Cardiac fibroblast (primary cell): ENCODE measurements around the gene SPRED2.
A peak's percentile ranks its signal among the peaks of the same experiment; 100 is the strongest.

Experiments used
- DNase-seq, 2 donors: peaks; one replicate each; pipeline versions ENCODE4 v3.0.0 to v3.0.0-alpha.2; 2010; ENCODE audit warnings: low read depth in 2 of 2
- H3K4me3 ChIP-seq, 2 donors: replicated peaks in 1 of 2; 1 replicate in 1 of 2; 2 replicates in 1 of 2; pipeline ENCODE4 v1.5.1; 2011; ENCODE audit warnings: low read depth in 2 of 2, low read length in 2 of 2, mild to moderate bottlenecking in 2 of 2, moderate library complexity in 1 of 2
- CTCF ChIP-seq: IDR thresholded peaks from one replicate; pipeline ENCODE4 v1.5.1; 2011; ENCODE audit warnings: low read depth, mild to moderate bottlenecking, low read length, inconsistent platforms

Gene SPRED2

GRCh38 chr2:65350651-65351056 lies 81.7 kb downstream of the SPRED2 start:
- no peak overlapping the region for H3K4me3 ChIP-seq
- TF ChIP-seq CTCF: peak; percentile 49
- peak in 1 of 2 donors; percentile 26 for DNase-seq

GRCh38 chr2:65349863-65350262 lies 82.5 kb downstream of the SPRED2 start:
- peak; percentile 82 to 86 for DNase-seq
- H3K4me3 ChIP-seq: no peak overlapping the region
- no peak for TF ChIP-seq CTCF

GRCh38 chr2:65347913-65348312 lies 84.5 kb downstream of the SPRED2 start:
- no peak for DNase-seq
- no peak for TF ChIP-seq CTCF
- H3K4me3 ChIP-seq: no peak overlapping the region

- peak; percentile 46 to 56 for DNase-seq
- H3K4me3 ChIP-seq: no peak overlapping the region
- TF ChIP-seq CTCF: no peak
These were observed 86.8 kb downstream of the SPRED2 start for GRCh38 chr2:65345631-65346030.

GRCh38 chr2:65344689-65345088 lies 87.7 kb downstream of the SPRED2 start:
- no peak for TF ChIP-seq CTCF
- no peak overlapping the region for H3K4me3 ChIP-seq
- no peak for DNase-seq

GRCh38 chr2:65344182-65344581 lies 88.2 kb downstream of the SPRED2 start:
- no peak for DNase-seq
- no peak for TF ChIP-seq CTCF
- no peak overlapping the region for H3K4me3 ChIP-seq

GRCh38 chr2:65343386-65343785 lies 89.0 kb downstream of the SPRED2 start:
- TF ChIP-seq CTCF: no peak
- no peak overlapping the region for H3K4me3 ChIP-seq
- no peak for DNase-seq
